Inflammatory macrophage treated with lipopolysaccharide for 1 hour (primary cell): ENCODE data around the gene UGT1A3.

Experiments used
- DNase-seq, 2 donors: peaks; one replicate each; pipeline ENCODE4 v3.0.0-alpha.2; 2020 to 2022

Gene UGT1A3

GRCh38 chr2:233798335-233799086 lies 69.7 kb downstream of the UGT1A3 start:
- no peak for DNase-seq

- no peak for DNase-seq
Observed at GRCh38 chr2:233799087-233799665, 70.3 kb downstream of the UGT1A3 start.

GRCh38 chr2:233799716-233800115 lies 70.9 kb downstream of the UGT1A3 start:
- DNase-seq: no peak

GRCh38 chr2:233800208-233800607 lies 71.4 kb downstream of the UGT1A3 start:
- no peak for DNase-seq

- DNase-seq: no peak
Observed at GRCh38 chr2:233801357-233802131, 72.7 kb downstream of the UGT1A3 start.

GRCh38 chr2:233802132-233802815 lies 73.4 kb downstream of the UGT1A3 start:
- no peak for DNase-seq

GRCh38 chr2:233803292-233803911 lies 74.6 kb downstream of the UGT1A3 start:
- no peak for DNase-seq

GRCh38 chr2:233803994-233804393 lies 75.2 kb downstream of the UGT1A3 start:
- no peak for DNase-seq

GRCh38 chr2:233807215-233807865 lies 78.5 kb downstream of the UGT1A3 start:
- DNase-seq: no peak

GRCh38 chr2:233807966-233808935 lies 79.4 kb downstream of the UGT1A3 start:
- DNase-seq: no peak

- peak in 1 of 2 donors; percentile 19 for DNase-seq
Observed at GRCh38 chr2:233810385-233810784, 81.5 kb downstream of the UGT1A3 start.

- DNase-seq: no peak
Observed at GRCh38 chr2:233811087-233811486, 82.2 kb downstream of the UGT1A3 start.

GRCh38 chr2:233811732-233812131 lies 82.9 kb downstream of the UGT1A3 start:
- no peak for DNase-seq

- DNase-seq: no peak
Observed at GRCh38 chr2:233813236-233814055, 84.6 kb downstream of the UGT1A3 start.

GRCh38 chr2:233814056-233814835 lies 85.4 kb downstream of the UGT1A3 start:
- DNase-seq: no peak

- no peak for DNase-seq
Observed at GRCh38 chr2:233815861-233816260, 87.0 kb downstream of the UGT1A3 start.

- DNase-seq: no peak
Observed at GRCh38 chr2:233816334-233816733, 87.5 kb downstream of the UGT1A3 start.

GRCh38 chr2:233816771-233817170 lies 87.9 kb downstream of the UGT1A3 start:
- no peak for DNase-seq

- no peak for DNase-seq
Observed at GRCh38 chr2:233817361-233817911, 88.6 kb downstream of the UGT1A3 start.
